Parathyroid adenoma (tissue), 2 donors: Measurements from ENCODE around the gene CSNK2A2.

ENCODE experiments used
- H2AFZ ChIP-seq: fragments of 300-600 bp; sonication (generic); one replicate; pipeline ENCODE4 v1.7.0; 2017; ENCODE audit warnings: antibody characterized with exemption, mild to moderate bottlenecking
- H3K27ac ChIP-seq: fragments of 300-600 bp; sonication (generic); one replicate; pipeline ENCODE4 v1.7.0; 2017
- H3K27me3 ChIP-seq: fragments of 300-600 bp; sonication (generic); one replicate; pipeline ENCODE4 v1.7.0; 2017; ENCODE audit warnings: low read length; ENCODE audit not compliant: control insufficient read depth, insufficient read depth
- H3K36me3 ChIP-seq: fragments of 300-600 bp; sonication (generic); one replicate; pipeline ENCODE4 v1.7.0; 2017; ENCODE audit warnings: low read length; ENCODE audit not compliant: control insufficient read depth, insufficient read depth
- H3K4me1 ChIP-seq: fragments of 300-600 bp; sonication (generic); one replicate; pipeline ENCODE4 v1.7.0; 2017; ENCODE audit warnings: control low read depth
- H3K4me2 ChIP-seq: fragments of 300-600 bp; sonication (generic); one replicate; pipeline ENCODE4 v1.7.0; 2017; ENCODE audit warnings: low read length
- H3K4me3 ChIP-seq: fragments of 300-600 bp; sonication (generic); one replicate; pipeline ENCODE4 v1.7.0; 2017; ENCODE audit warnings: low read depth, low read length
- H3K79me2 ChIP-seq: fragments of 300-600 bp; sonication (generic); one replicate; pipeline ENCODE4 v1.7.0; 2017; ENCODE audit warnings: control low read depth
- H3K9ac ChIP-seq: fragments of 300-600 bp; sonication (generic); one replicate; pipeline ENCODE4 v1.7.0; 2017; ENCODE audit warnings: mild to moderate bottlenecking
- H3K9me3 ChIP-seq: fragments of 300-600 bp; sonication (generic); one replicate; pipeline ENCODE4 v1.7.0; 2017; ENCODE audit warnings: low read length; ENCODE audit not compliant: control insufficient read depth
- CTCF ChIP-seq: fragments of 300-600 bp; sonication (generic); IDR thresholded peaks from one replicate; pipeline ENCODE4 v1.7.0; 2017; ENCODE audit warnings: antibody characterized with exemption, mild to moderate bottlenecking
- donor health status: primary hyperparathyroidism.

CSNK2A2 gene

GRCh38 chr16:58234831-58235595, 37.1 kb upstream of the CSNK2A2 start:
- H3K9me3 ChIP-seq: no peaks in the 10 kb centered on the region
- H3K27ac ChIP-seq: no peak overlapping the region
- H3K4me1 ChIP-seq: peaks cover 7% of the 10 kb centered on the region
- no peak for TF ChIP-seq CTCF
- no peaks in the 10 kb centered on the region for H3K79me2 ChIP-seq
- no peak overlapping the region for H2AFZ ChIP-seq
- H3K4me3 ChIP-seq: no peak overlapping the region
- H3K36me3 ChIP-seq: no peaks in the 10 kb centered on the region
- no peaks in the 10 kb centered on the region for H3K27me3 ChIP-seq
- H3K9ac ChIP-seq: no peak overlapping the region
- H3K4me2 ChIP-seq: no peak overlapping the region

- Histone ChIP-seq H2AFZ (no peak overlapping the region), H3K36me3 (no peaks in the 10 kb centered on the region), H3K4me3 (no peak overlapping the region), H3K4me2 (no peak overlapping the region), H3K9ac (no peak overlapping the region), H3K79me2 (no peaks in the 10 kb centered on the region), H3K4me1 (no peaks in the 10 kb centered on the region), H3K27ac (no peak overlapping the region), H3K9me3 (no peaks in the 10 kb centered on the region), H3K27me3 (no peaks in the 10 kb centered on the region)
- no peak for TF ChIP-seq CTCF
These were observed 32.4 kb upstream of the CSNK2A2 start for GRCh38 chr16:58230259-58230658.

GRCh38 chr16:58226790-58227189, 28.9 kb upstream of the CSNK2A2 start:
- no peak overlapping the region for H3K27ac ChIP-seq
- no peaks in the 10 kb centered on the region for H3K27me3 ChIP-seq
- H3K4me2 ChIP-seq: no peak overlapping the region
- no peak overlapping the region for H2AFZ ChIP-seq
- no peaks in the 10 kb centered on the region for H3K9me3 ChIP-seq
- TF ChIP-seq CTCF: no peak
- H3K9ac ChIP-seq: no peak overlapping the region
- no peaks in the 10 kb centered on the region for H3K4me1 ChIP-seq
- no peaks in the 10 kb centered on the region for H3K79me2 ChIP-seq
- H3K36me3 ChIP-seq: no peaks in the 10 kb centered on the region
- H3K4me3 ChIP-seq: no peak overlapping the region

- no peaks in the 10 kb centered on the region for H3K36me3 ChIP-seq
- no peak overlapping the region for H3K4me3 ChIP-seq
- H3K9ac ChIP-seq: no peak overlapping the region
- no peaks in the 10 kb centered on the region for H3K79me2 ChIP-seq
- TF ChIP-seq CTCF: no peak
- H3K27ac ChIP-seq: no peak overlapping the region
- H3K4me2 ChIP-seq: no peak overlapping the region
- H3K27me3 ChIP-seq: no peaks in the 10 kb centered on the region
- H3K4me1 ChIP-seq: no peaks in the 10 kb centered on the region
- no peak overlapping the region for H2AFZ ChIP-seq
- H3K9me3 ChIP-seq: no peaks in the 10 kb centered on the region
These were observed 28.2 kb upstream of the CSNK2A2 start for GRCh38 chr16:58225965-58226602.
